ENCODE results near the gene C16orf90. TPM values are rescaled to one million over a fixed set of nuclear protein-coding genes. Genes with fewer than 3 reads are reported as not detected.
"Not testable (repeated sequence)": the region's sequence is repeated elsewhere in the genome, so short reads cannot be mapped to it uniquely, and the experiment has no call there.

C16orf90 gene, protein sequence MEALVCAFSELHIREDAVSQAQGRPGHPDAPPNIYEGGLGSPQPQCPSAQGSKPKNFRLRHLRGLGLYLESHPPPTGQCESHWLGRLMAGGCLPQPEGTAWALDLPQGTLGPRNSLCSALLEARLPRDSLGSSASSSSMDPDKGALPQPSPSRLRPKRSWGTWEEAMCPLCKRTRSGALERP
- total RNA-seq: not detected

DNA sequence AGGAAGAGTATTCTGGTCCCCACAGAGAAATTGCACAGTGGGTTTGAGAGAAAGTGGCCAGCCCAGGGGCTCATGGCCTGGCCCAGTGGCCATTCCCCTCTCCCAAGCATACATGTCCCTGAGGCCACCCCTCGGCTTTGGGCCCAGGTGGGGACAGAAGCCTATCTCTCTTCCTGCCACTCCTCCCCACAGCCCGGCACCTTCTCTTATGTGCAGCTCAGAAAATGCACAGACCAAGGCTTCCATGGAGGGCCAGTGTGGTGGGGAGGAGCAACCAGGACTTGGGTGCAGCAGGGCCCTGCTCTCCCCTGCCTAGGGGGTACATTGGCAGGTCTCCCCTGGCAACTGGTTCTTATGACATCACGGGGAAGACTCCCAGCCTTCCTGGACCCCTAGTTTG, at the start of gene C16orf90:
Gene C16orf90, minus strand, starts transcription at position 314 of the 400 bp plus-strand sequence. Its CDS starts 68 bp downstream, at position 246.
- H3K4me1 ChIP-seq (ENCODE audit: insufficient read depth, low read length): peaks cover 6% of the 10 kb centered on the region
- no peak within 1 kb of the TSS for H3K4me3 ChIP-seq (ENCODE audit: low read length)
- no peaks in the 10 kb centered on the region for H3K9me3 ChIP-seq (ENCODE audit: low read depth, low read length)
- H3K27me3 ChIP-seq (ENCODE audit: insufficient read depth, low read length): no peaks in the 10 kb centered on the region

DNA sequence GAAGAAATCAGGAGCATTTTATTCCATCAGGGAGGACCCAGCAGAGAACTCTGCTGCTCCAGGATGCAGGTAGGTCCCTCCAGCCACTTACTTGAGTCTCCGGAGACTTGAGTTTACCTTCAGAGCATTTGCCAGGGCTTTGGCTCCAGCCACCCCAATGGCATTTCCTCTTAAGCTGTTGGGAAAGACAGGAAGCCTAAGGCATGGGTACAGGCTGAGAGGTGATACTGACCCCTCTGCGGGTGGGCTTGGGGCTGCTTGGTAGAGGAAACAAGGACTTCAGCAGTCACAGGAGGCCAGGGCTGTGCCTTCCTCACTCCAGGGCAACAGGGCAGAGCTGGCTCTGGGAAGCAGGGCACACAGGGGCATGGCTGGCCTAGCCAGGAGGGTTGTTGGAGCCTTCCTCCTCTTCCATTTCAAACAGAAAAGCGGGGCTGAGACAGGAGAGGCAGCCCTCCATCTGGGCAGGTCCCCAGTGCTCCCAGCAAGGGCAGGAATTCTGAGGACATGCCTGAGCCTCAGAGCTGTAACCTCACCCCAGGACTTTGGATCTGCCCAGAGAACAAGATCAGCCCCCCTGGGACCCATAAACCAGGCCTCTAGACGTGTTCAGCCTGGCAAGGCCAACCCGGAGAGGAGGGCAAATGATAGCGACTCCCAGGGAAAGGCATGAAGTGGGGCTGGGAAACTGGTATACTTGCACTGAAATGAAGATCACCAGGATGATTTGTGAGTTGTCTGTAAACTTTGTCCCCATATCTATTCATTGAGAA, 47.5 kb upstream of the C16orf90 start:
- Histone ChIP-seq H3K9me3 (ENCODE audit: low read depth, low read length) (no peaks in the 10 kb centered on the region), H3K4me1 (ENCODE audit: insufficient read depth, low read length) (peaks cover 11% of the 10 kb centered on the region), H3K27me3 (ENCODE audit: insufficient read depth, low read length) (no peaks in the 10 kb centered on the region), H3K4me3 (ENCODE audit: low read length) (no peak overlapping the region)

DNA sequence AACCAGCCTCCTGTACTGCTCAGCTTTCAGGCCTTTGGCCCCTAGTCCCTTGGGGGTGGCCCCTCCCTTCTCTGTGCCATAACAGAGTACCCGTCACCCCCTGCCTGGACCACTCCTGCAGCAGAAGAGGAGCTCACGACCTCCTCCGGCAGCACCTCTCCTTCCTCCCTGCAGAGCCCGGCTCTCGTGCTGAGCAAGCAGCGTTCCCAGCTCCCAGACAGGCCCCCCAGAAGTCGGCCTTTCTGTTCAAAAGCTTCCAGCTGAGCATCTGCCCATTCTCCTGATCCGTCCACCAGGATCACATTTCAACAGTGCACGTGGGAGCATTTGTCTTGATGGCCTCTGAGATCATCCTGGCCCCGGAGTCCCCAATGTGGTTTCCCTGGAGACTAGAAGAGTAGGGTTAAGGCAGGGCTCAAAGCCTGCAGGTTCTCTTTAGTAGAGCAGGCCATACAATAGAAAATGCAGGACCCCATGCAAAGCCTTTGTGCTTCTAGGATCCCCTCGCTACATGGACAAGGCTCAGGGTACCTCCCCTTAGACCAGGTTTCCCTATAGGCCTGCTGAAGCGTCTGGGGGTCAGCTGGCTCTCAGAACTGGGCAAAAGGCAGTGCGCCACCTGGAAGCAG, 46.4 kb upstream of the C16orf90 start:
- no peak overlapping the region for H3K4me3 ChIP-seq (ENCODE audit: low read length)
- peaks cover under 1% of the 10 kb centered on the region for H3K4me1 ChIP-seq (ENCODE audit: insufficient read depth, low read length)
- no peaks in the 10 kb centered on the region for H3K9me3 ChIP-seq (ENCODE audit: low read depth, low read length)
- no peaks in the 10 kb centered on the region for H3K27me3 ChIP-seq (ENCODE audit: insufficient read depth, low read length)

DNA sequence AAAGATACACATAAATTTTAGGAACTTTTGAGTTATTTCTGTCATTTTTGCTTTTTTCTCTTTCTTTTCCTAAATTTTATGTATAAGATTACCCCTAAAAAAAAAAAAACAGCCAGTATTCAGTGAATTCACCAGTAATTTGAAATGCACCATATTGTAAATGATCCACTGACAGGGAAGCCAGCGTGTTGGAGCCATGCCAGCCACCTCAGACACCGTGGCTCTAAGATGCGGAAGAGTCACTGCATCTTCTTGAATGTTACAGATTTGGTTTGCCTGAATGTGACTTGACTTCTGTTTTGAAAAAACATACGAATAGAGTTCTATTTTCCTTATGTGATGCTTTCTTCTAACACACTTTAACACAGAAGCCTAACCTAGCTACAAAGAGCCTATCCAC, 42.9 kb upstream of the C16orf90 start:
- H3K27me3 ChIP-seq (ENCODE audit: insufficient read depth, low read length): no peaks in the 10 kb centered on the region
- no peaks in the 10 kb centered on the region for H3K9me3 ChIP-seq (ENCODE audit: low read depth, low read length)
- H3K4me3 ChIP-seq (ENCODE audit: low read length): no peak overlapping the region
- no peaks in the 10 kb centered on the region for H3K4me1 ChIP-seq (ENCODE audit: insufficient read depth, low read length)

DNA sequence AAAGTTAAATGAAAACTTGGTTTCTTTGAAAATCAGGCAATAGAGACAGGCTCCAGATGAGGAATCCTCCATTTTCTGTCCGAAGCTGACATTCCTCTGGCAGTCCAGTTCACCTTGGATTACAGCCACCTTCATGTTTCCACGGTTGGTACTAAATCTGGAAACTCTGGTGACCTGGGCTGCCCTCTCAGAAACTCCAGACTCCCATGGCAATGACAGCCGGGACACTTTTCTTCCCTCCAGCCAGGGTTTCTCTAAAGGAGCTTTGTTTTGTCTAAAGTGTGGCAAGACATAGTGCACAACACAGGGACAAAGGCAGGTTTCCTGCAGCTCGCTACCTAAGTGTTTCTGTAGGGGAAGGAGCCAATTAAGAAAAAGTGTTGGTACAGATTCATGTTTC, 41.6 kb upstream of the C16orf90 start:
- H3K4me3 ChIP-seq (ENCODE audit: low read length): no peak overlapping the region
- no peaks in the 10 kb centered on the region for H3K9me3 ChIP-seq (ENCODE audit: low read depth, low read length)
- no peaks in the 10 kb centered on the region for H3K4me1 ChIP-seq (ENCODE audit: insufficient read depth, low read length)
- H3K27me3 ChIP-seq (ENCODE audit: insufficient read depth, low read length): no peaks in the 10 kb centered on the region

DNA sequence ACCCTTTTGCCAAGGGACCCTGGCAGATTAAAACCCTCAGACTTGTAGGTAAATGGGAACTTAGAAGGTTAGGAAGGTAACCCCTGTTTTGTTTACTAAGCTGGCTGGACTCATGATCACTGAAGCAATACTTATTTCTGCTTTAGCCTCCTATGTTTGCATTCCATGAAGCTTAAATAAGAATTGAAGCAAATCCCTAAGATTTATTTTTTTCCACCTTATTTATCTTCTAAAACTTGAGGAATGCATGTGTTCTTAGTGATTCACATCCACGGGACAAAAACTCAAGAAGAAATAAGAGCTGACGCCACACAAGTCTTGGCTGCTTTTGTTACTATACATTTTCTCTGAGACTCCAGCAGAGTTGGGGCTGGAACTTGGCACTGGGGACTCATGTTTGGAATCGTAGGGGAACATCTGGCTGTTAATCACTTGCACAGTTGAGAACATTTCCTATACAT, 41.0 kb upstream of the C16orf90 start:
- Histone ChIP-seq H3K27me3 (ENCODE audit: insufficient read depth, low read length) (no peaks in the 10 kb centered on the region), H3K9me3 (ENCODE audit: low read depth, low read length) (no peaks in the 10 kb centered on the region), H3K4me3 (ENCODE audit: low read length) (no peak overlapping the region), H3K4me1 (ENCODE audit: insufficient read depth, low read length) (no peaks in the 10 kb centered on the region)

DNA sequence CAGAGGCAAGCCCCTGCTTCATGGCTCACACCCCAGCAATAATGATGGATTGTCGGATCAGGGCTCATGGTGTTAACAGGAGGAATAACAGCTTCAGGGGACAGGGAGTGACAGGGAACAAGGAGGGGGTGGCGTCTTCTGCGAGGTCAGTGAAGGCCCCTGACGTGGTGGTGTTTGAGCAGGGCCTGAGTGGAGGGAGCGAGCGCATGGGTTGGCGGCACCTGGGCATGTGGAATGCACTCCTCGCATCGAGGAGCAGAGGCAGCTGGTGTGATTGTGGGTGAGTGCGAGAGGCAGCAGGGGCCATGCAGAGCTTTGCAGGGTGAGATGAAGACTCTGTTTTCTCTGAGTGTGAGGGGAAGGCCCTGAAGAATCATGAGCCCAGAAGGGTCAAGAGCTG, 38.8 kb upstream of the C16orf90 start:
- Histone ChIP-seq H3K9me3 (ENCODE audit: low read depth, low read length) (no peaks in the 10 kb centered on the region), H3K4me1 (ENCODE audit: insufficient read depth, low read length) (no peaks in the 10 kb centered on the region), H3K4me3 (ENCODE audit: low read length) (no peak overlapping the region), H3K27me3 (ENCODE audit: insufficient read depth, low read length) (no peaks in the 10 kb centered on the region)

DNA sequence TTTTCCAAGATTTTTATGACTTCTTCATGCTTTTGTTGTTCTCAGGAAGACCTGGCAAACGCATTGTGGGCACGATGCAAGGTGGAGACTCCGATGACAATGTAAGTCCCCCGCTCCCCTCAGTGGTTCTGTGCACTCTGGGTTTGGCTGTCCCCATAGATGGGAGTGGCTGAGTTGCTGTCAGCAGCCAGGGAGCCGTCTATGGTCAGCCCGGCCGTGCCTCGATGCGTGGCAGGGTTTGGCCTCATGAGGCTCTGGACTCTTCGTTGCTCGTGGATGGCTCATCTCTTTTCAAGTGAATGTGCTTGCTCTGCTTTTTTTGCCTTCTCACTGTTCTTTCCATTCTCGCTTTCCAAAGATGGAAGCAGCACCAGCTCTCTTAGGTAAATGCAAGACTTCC, 37.5 kb upstream of the C16orf90 start:
- H3K4me1 ChIP-seq (ENCODE audit: insufficient read depth, low read length): no peaks in the 10 kb centered on the region
- no peaks in the 10 kb centered on the region for H3K9me3 ChIP-seq (ENCODE audit: low read depth, low read length)
- H3K27me3 ChIP-seq (ENCODE audit: insufficient read depth, low read length): no peaks in the 10 kb centered on the region
- no peak overlapping the region for H3K4me3 ChIP-seq (ENCODE audit: low read length)

DNA sequence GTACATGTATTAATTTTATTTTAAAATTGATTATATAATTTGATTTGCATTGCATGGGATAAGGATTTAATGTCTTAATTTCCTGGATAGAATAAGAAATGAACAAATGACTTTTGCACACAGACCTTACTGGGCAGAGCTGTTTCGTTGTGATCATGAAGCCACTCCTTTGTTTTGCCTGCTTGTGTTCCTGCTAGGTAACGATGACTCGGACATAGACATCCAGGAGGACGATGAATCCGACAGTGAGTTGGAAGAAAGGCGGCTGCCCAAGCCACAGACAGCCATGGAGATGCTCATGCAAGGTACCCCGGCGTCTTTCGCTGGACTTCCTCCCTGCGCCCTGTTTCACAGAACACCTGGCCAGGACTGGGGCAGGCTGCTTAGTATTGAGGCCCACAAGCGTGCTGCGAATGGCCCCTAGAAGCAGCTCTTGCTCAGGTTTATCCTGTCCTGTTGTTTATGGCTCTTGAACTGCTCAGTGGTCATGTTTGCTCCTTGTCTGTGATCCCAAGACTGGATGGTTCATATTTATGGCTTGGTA, 35.2 kb upstream of the C16orf90 start:
- H3K4me1 ChIP-seq (ENCODE audit: insufficient read depth, low read length): no peaks in the 10 kb centered on the region
- H3K4me3 ChIP-seq (ENCODE audit: low read length): no peak overlapping the region
- no peaks in the 10 kb centered on the region for H3K27me3 ChIP-seq (ENCODE audit: insufficient read depth, low read length)
- H3K9me3 ChIP-seq (ENCODE audit: low read depth, low read length): no peaks in the 10 kb centered on the region

DNA sequence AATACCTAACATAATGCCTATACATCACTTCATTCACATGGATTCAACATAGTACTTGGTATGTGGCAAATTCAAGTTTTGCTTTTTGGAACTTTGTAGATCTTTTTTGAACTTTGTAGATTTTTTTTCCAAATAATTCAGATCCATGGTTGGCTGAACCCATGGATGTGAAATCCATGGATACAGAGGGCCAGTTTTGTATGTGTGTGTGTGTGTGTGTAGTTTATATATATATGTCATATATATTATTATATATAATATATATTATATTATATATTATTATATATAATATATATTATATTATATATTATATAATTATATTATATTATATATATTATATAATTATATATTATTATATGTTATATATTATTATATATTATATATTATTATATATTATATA, 33.9 kb upstream of the C16orf90 start:
- H3K4me1 ChIP-seq (ENCODE audit: insufficient read depth, low read length): no peaks in the 10 kb centered on the region
- H3K4me3 ChIP-seq (ENCODE audit: low read length): no peak overlapping the region
- H3K27me3 ChIP-seq (ENCODE audit: insufficient read depth, low read length): no peaks in the 10 kb centered on the region
- H3K9me3 ChIP-seq (ENCODE audit: low read depth, low read length): no peaks in the 10 kb centered on the region

DNA sequence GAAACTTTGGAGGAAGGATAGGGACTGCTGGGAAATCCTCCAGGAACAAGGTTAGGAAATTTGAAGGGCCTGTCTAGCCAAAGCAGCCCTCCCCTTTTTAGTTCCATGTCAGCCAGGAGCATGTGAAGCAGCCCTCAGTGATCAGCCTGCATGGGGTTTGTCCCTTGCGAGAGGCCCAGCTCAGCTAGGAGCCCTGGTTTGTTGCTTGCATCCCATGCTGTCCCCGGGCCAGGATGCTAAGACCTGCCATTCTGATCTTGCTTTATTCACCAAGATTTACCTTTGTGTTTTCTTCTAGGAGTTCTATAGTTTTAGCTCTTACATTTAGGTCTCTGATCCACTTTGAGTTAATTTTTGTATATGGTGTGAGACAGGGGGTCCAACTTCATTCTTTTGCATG, 33.1 kb upstream of the C16orf90 start:
- H3K27me3 ChIP-seq (ENCODE audit: insufficient read depth, low read length): no peaks in the 10 kb centered on the region
- no peaks in the 10 kb centered on the region for H3K4me1 ChIP-seq (ENCODE audit: insufficient read depth, low read length)
- no peak overlapping the region for H3K4me3 ChIP-seq (ENCODE audit: low read length)
- H3K9me3 ChIP-seq (ENCODE audit: low read depth, low read length): no peaks in the 10 kb centered on the region

DNA sequence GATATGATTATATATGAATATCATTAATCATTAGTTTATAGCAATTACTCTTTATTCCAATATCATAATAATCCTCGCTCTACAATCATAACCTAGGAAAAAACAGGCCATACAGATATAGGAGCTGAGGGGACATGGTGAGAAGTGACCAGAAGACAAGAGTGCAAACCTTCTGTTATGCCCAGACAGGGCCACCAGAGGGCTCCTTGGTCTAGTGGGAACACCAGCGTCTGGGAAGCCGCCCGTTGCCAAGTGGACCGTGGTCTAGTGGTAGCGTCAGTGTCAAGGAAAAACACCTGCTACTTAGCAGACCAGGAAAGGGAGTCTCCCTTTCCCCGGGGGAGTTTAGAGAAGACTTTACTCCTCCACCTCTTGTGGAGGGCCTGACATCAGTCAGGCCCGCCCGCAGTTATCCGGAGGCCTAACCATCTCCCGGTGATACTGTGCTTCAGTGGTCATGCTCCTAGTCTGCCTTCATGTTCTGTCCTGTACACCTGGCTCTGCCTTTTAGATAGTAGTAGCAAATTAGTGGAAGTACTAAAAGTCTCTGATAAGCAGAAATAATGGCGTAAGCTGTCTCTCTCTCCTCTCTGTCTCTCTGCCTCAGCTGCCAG, 32.0 kb upstream of the C16orf90 start:
- not testable (repeated sequence) for H3K27me3 ChIP-seq (ENCODE audit: insufficient read depth, low read length); H3K4me1 ChIP-seq (ENCODE audit: insufficient read depth, low read length); H3K4me3 ChIP-seq (ENCODE audit: low read length); H3K9me3 ChIP-seq (ENCODE audit: low read depth, low read length)

DNA sequence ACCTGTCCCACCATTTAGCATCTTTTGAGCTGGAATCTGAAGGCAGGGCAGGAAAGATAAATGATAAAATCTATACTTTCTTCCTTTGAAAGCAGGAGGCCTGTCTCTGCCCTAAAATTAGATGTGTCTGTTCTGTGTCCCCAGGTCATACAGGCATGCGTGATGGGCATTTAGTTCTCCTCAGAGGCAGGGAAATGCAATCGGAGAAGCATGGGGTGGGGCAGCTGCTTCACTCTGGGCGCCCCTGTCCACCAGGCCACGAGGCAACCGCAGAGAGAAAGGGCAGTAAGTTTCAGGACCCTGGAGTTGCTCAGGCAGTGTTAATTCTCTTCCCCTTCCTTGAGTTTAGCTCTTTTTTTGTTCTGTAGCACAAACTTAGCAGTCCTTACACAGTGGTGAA, 30.7 kb upstream of the C16orf90 start:
- no peak overlapping the region for H3K4me3 ChIP-seq (ENCODE audit: low read length)
- no peaks in the 10 kb centered on the region for H3K27me3 ChIP-seq (ENCODE audit: insufficient read depth, low read length)
- no peaks in the 10 kb centered on the region for H3K4me1 ChIP-seq (ENCODE audit: insufficient read depth, low read length)
- H3K9me3 ChIP-seq (ENCODE audit: low read depth, low read length): no peaks in the 10 kb centered on the region

DNA sequence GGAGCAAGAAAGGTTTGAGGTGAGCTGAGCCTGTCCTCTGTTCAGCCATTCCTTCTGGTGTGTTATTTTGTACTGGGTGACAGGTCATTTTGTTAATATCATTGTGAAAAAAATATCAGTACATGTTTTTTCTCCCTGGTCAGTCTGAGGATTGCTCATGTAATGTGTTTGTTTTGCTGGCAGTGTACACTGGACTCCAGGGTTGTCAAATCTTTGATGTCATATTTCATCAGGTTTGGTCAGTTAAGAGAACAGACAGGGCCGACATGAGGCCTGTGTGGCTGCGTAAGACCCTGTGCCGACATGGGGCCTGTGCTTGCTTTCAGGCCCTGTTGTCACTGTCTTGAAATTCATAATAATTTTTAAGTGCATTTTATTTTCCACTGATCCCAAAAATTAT, 28.0 kb upstream of the C16orf90 start:
- H3K27me3 ChIP-seq (ENCODE audit: insufficient read depth, low read length): no peaks in the 10 kb centered on the region
- no peaks in the 10 kb centered on the region for H3K9me3 ChIP-seq (ENCODE audit: low read depth, low read length)
- no peaks in the 10 kb centered on the region for H3K4me1 ChIP-seq (ENCODE audit: insufficient read depth, low read length)
- no peak overlapping the region for H3K4me3 ChIP-seq (ENCODE audit: low read length)

DNA sequence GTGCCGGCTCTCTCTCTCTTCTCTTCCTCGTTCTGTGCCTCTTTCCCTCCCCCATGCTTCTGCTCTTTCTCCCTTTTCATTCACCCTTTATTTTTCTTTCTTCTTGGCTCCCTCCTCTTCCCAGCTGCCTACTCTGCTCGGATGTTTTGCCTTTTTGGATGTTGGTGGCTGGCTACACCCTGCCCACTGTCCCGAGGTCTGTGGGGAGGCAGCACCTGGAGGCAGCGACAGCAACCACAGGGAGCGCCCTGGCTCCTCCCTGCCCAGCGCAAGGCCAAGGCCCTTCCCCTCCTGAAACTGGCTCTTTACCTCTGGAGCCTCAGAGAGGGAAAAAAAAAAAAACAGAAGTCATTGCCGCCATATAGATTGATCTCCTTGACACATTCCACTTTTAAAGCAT, 25.6 kb upstream of the C16orf90 start:
- no peaks in the 10 kb centered on the region for H3K27me3 ChIP-seq (ENCODE audit: insufficient read depth, low read length)
- no peaks in the 10 kb centered on the region for H3K4me1 ChIP-seq (ENCODE audit: insufficient read depth, low read length)
- H3K9me3 ChIP-seq (ENCODE audit: low read depth, low read length): no peaks in the 10 kb centered on the region
- H3K4me3 ChIP-seq (ENCODE audit: low read length): no peak overlapping the region

Data from mononuclear cell (primary cell).